ENCODE measurements around the gene RUNX1.
"Not testable (repeated sequence)": the region's sequence is repeated elsewhere in the genome, so short reads cannot be mapped to it uniquely, and the experiment has no call there.

Gene RUNX1

GRCh38 chr21:34969423-34970166 is 79.5 kb downstream of the RUNX1 start:
- Histone ChIP-seq H3K27me3 (replicated peaks; ENCODE audit: control insufficient read depth, insufficient read depth, low read length) (no peaks in the 10 kb centered on the region), H3K36me3 (ENCODE audit: control insufficient read depth, insufficient read depth, low read length) (no peaks in the 10 kb centered on the region), H3K4me3 (replicated peaks; ENCODE audit: low read depth, low read length) (no peak overlapping the region)
- TF ChIP-seq, protein P1, sequence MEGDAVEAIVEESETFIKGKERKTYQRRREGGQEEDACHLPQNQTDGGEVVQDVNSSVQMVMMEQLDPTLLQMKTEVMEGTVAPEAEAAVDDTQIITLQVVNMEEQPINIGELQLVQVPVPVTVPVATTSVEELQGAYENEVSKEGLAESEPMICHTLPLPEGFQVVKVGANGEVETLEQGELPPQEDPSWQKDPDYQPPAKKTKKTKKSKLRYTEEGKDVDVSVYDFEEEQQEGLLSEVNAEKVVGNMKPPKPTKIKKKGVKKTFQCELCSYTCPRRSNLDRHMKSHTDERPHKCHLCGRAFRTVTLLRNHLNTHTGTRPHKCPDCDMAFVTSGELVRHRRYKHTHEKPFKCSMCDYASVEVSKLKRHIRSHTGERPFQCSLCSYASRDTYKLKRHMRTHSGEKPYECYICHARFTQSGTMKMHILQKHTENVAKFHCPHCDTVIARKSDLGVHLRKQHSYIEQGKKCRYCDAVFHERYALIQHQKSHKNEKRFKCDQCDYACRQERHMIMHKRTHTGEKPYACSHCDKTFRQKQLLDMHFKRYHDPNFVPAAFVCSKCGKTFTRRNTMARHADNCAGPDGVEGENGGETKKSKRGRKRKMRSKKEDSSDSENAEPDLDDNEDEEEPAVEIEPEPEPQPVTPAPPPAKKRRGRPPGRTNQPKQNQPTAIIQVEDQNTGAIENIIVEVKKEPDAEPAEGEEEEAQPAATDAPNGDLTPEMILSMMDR (IDR thresholded peaks at IDR 0.05; ENCODE audit: insufficient read depth, low read length, poor library complexity, severe bottlenecking): no peak
- no peak for DNase-seq (ENCODE audit: extremely low read depth, insufficient read length)

- no peak for DNase-seq (ENCODE audit: extremely low read depth, insufficient read length)
- H3K4me3 ChIP-seq (replicated peaks; ENCODE audit: low read depth, low read length): no peak overlapping the region
These were observed 80.4 kb downstream of the RUNX1 start for GRCh38 chr21:34968414-34969333.

DNA sequence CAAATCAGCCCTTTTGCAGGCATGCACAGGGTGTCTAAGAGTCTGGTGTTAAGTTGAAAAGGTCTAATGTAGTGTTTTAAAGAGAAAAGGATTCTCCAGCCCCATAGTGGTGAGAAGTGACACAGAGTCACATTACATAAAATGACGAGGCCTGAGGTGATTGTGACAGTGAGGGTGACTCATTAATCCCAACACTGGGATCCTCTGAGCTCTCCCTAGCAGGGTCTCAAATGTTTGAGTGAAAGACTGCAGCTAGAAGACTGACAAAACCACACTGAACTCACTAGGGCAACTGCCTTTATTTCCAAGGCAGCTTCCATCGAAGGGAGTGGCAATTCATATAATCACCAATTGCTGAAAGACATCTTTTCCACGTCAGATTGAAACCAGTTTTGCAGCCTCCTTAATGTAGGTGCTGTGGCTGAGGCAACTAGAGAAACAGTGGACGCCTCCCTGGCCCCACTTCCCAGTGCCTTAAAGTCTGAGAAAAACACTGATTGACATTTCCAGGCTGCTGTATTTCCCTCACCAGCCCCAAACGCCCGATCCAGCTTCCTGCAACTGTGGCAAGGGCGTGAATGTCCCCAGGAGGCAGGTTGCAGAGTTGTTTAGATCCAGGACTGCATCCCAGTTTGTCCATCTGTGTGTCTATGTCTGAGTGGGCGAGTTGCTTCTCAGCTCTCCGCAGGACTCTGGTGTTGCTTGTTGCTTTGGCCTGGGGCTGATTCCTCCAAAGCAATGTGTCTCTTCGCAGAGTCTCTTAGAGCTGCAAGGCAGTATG is 81.4 kb downstream of the RUNX1 start:
- TF ChIP-seq, protein P1 (IDR thresholded peaks at IDR 0.05; ENCODE audit: insufficient read depth, low read length, poor library complexity, severe bottlenecking): no peak
- no peak for DNase-seq (ENCODE audit: extremely low read depth, insufficient read length)
- H3K4me3 ChIP-seq (replicated peaks; ENCODE audit: low read depth, low read length): no peak overlapping the region
- H3K36me3 ChIP-seq (ENCODE audit: control insufficient read depth, insufficient read depth, low read length): no peaks in the 10 kb centered on the region
- H3K27me3 ChIP-seq (replicated peaks; ENCODE audit: control insufficient read depth, insufficient read depth, low read length): peaks cover 1% of the 10 kb centered on the region

More at GRCh38 chr21:34968414-34969333, 80.4 kb downstream of the RUNX1 start:
- TF ChIP-seq, protein P1 (IDR thresholded peaks at IDR 0.05; ENCODE audit: insufficient read depth, low read length, poor library complexity, severe bottlenecking): no peak
- Histone ChIP-seq H3K27me3 (replicated peaks; ENCODE audit: control insufficient read depth, insufficient read depth, low read length) (no peaks in the 10 kb centered on the region), H3K36me3 (ENCODE audit: control insufficient read depth, insufficient read depth, low read length) (no peaks in the 10 kb centered on the region)

DNA sequence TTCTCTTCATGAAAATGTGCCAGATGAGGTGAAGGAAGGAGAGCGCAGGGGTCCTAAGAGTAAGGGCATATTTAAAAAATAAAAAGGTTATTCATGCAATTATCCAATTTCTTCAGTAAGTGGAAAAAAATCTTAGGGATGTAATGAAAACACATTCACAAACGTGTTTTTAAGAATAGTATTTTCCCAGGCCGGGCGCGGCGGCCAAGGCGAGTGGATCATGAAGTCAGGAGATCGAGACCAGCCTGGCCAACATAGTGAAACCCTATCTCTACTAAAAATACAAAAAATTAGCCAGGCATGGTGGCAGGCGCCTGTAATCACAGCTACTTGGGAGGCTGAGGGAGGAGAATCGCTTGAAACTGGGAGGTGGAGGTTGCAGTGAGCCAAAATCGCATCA is 82.2 kb downstream of the RUNX1 start:
- DNase-seq (ENCODE audit: extremely low read depth, insufficient read length); H3K4me3 ChIP-seq (replicated peaks; ENCODE audit: low read depth, low read length); H3K36me3 ChIP-seq (ENCODE audit: control insufficient read depth, insufficient read depth, low read length); H3K27me3 ChIP-seq (replicated peaks; ENCODE audit: control insufficient read depth, insufficient read depth, low read length): not testable (repeated sequence)

DNA sequence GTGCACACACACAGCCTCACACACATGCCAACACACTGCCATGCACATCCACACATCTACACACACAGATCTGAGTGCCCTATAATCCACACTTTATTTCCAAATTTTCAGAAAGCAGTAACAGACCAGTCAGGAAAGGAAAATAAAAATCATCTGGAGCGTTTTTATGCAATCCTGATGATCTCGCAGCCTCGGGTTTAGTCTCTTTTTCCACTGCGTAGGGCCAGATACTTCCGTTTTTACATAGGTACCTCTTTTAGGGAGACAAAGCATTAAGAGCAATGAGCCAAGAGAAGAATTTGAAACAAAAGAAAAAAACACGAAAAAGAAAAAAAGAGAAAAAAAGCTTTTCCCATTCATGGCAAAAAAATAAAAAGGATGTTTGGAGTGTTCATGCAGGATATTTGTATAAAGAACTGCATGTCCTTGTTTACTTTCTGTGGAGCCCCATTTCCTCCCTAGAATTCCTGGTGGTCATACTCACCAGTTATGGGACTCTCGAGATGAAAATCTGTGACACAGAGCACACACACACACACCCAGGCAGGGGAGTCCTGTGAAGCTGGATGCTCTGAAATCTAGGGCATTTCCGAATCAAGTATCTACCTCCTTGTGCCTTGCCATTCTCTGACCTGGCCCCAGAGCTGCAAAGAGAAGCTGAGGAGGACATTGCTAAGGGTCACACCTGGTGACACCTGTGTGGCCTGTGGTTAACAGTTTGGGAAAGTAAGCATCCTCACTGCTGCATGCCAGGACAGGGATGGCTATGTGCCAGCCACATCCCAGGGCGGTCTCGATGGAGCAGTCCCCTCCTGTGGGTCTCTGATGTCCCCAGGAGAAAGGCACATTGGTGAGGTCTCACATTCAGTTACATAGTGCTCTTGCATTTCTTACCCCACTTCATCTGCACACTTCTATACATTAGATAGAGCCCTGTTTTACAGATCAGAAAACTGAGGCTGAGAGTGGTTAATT is 83.6 kb downstream of the RUNX1 start:
- Histone ChIP-seq H3K27me3 (replicated peaks; ENCODE audit: control insufficient read depth, insufficient read depth, low read length) (peaks cover 1% of the 10 kb centered on the region), H3K4me3 (replicated peaks; ENCODE audit: low read depth, low read length) (no peak overlapping the region), H3K36me3 (ENCODE audit: control insufficient read depth, insufficient read depth, low read length) (no peaks in the 10 kb centered on the region)
- no peak for DNase-seq (ENCODE audit: extremely low read depth, insufficient read length)
- TF ChIP-seq, protein P1 (IDR thresholded peaks at IDR 0.05; ENCODE audit: insufficient read depth, low read length, poor library complexity, severe bottlenecking): no peak
